Neural progenitor cell (in vitro differentiated cells): ENCODE data around the gene WASHC2A. TPM values are rescaled to one million over a fixed set of nuclear protein-coding genes. Genes with fewer than 3 reads are reported as not detected.
A peak's percentile ranks its signal among the peaks of the same experiment; 100 is the strongest.
"Not testable (repeated sequence)": the region's sequence is repeated elsewhere in the genome, so short reads cannot be mapped to it uniquely, and the experiment has no call there.

Source experiments
- DNase-seq: peaks from one replicate; pipeline ENCODE4 v3.0.0-alpha.2; 2016; ENCODE audit warnings: low spot score
- H2AFZ ChIP-seq: fragments of 200-600 bp; sonication (generic); replicated peaks from 2 replicates; pipeline ENCODE4 v1.6.1; 2016; ENCODE audit warnings: antibody characterized with exemption
- H3F3A ChIP-seq: fragments of 200-600 bp; sonication (generic); 2 replicates; pipeline ENCODE4 v1.6.1; 2016; ENCODE audit warnings: antibody characterized with exemption, low read depth
- H3K27ac ChIP-seq: fragments of 200-600 bp; sonication (generic); 2 replicates; pipeline ENCODE4 v1.5.1; 2016; ENCODE audit warnings: mild to moderate bottlenecking
- H3K27me3 ChIP-seq: fragments of 200-600 bp; sonication (generic); 2 replicates; pipeline ENCODE4 v1.6.1; 2016; ENCODE audit warnings: mild to moderate bottlenecking, moderate library complexity
- H3K36me3 ChIP-seq: fragments of 200-600 bp; sonication (generic); 2 replicates; pipeline ENCODE4 v1.5.1; 2016
- H3K4me1 ChIP-seq: fragments of 200-600 bp; sonication (generic); 2 replicates; pipeline ENCODE4 v1.6.1; 2016; ENCODE audit warnings: mixed run types
- H3K4me2 ChIP-seq: fragments of 200-600 bp; sonication (generic); 2 replicates; pipeline ENCODE4 v1.6.1; 2016
- H3K4me3 ChIP-seq: fragments of 200-600 bp; sonication (generic); 2 replicates; pipeline ENCODE4 v1.5.1; 2016
- H3K79me2 ChIP-seq: fragments of 200-600 bp; sonication (generic); 2 replicates; pipeline ENCODE4 v1.6.1; 2016; ENCODE audit warnings: low read depth
- H3K9ac ChIP-seq: fragments of 200-600 bp; sonication (generic); 2 replicates; pipeline ENCODE4 v1.6.1; 2016
- H3K9me3 ChIP-seq: fragments of 200-600 bp; sonication (generic); 2 replicates; pipeline ENCODE4 v1.5.1; 2016; ENCODE audit warnings: low read depth
- H4K20me1 ChIP-seq: fragments of 200-600 bp; sonication (generic); 2 replicates; pipeline ENCODE4 v1.6.1; 2016; ENCODE audit warnings: low read depth
- H3K27ac Mint-ChIP-seq: 3 replicates; pipeline ENCODE4 v1.8.0; 2021; ENCODE audit warnings: mixed read lengths
- H3K27me3 Mint-ChIP-seq: 2 replicates; pipeline ENCODE4 v1.8.0; 2022; ENCODE audit warnings: low read depth, mild to moderate bottlenecking, inconsistent platforms, moderate library complexity, mixed read lengths; ENCODE audit not compliant: insufficient read depth
- H3K36me3 Mint-ChIP-seq: 3 replicates; pipeline ENCODE4 v1.8.0; 2021; ENCODE audit warnings: mixed read lengths
- H3K4me1 Mint-ChIP-seq: 3 replicates; pipeline ENCODE4 v1.8.0; 2021; ENCODE audit warnings: mixed read lengths
- H3K4me3 Mint-ChIP-seq: 3 replicates; pipeline ENCODE4 v1.8.0; 2021; ENCODE audit warnings: mild to moderate bottlenecking, moderate library complexity, mixed read lengths
- H3K9me3 Mint-ChIP-seq: 3 replicates; pipeline ENCODE4 v1.8.0; 2020; ENCODE audit warnings: mixed read lengths
- EZH2 ChIP-seq: fragments of 200-600 bp; sonication (generic); IDR thresholded peaks from 2 replicates; pipeline ENCODE4 v1.6.1; 2017; ENCODE audit warnings: antibody characterized with exemption, mild to moderate bottlenecking, moderate library complexity
- EZH2phosphoT487 ChIP-seq: fragments of 200-600 bp; sonication (generic); IDR thresholded peaks from 2 replicates; pipeline ENCODE4 v1.6.1; 2017; ENCODE audit warnings: antibody characterized with exemption
- total RNA-seq: library from RNA; depleted of rRNA; stranded (reverse); fragments of >200 nt; gene quantifications from 2 replicates; pipeline ENCODE4 v1.2.3, GENCODE V29; 2015; ENCODE audit warnings: low replicate concordance
- TF ChIP-seq, protein P1 (sequence below): fragments of 200-600 bp; sonication (generic); IDR thresholded peaks from 2 replicates; pipeline ENCODE4 v1.5.1; 2017; ENCODE audit warnings: antibody characterized with exemption, mild to moderate bottlenecking

Gene WASHC2A
- total RNA-seq, 1 donor from 2014 or later, result 17.7 TPM

DNA sequence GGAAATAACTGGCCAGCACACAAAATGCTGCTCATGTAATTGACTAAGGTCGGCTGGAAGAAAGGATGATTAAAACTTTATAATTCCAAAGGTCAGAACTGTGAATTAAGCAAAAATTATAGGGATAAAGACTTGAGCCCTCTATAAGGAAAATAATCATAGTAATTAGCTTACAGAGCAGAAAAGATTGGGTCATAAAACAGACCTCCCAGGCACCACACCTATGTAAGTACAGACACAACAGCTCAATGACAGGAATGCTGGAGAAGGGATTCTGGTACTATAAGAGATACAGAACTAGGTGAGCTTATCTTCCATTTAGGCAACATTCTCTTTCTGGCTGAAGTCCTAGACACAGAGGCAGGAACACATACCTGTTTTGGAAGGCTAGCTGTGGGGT lies 9.0 kb upstream of the WASHC2A start:
- H3K9me3 Mint-ChIP-seq, H3K27me3 Mint-ChIP-seq: not testable (repeated sequence)

DNA sequence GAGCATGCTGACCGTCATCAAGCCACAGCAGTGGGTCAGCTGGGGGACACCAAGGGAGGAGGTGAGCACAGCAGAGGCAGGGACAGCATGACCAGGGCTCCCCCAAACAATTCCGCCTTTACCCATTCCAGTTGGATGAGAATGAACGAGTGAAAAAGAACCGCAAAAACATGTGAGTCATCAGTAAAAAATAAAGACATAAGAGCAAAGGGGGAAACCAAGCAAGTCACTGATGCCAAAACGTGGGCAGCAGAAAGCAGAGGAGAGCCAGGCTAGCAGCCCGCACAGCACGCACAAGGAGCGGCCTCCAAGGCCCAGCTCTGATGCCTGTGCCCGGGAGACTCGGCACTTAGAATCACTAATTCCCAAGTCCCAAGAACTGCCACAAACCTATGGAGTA lies 7.8 kb upstream of the WASHC2A start:
- not testable (repeated sequence) for H3K36me3 ChIP-seq, H4K20me1 ChIP-seq, H3K4me2 ChIP-seq, H2AFZ ChIP-seq, H3K4me3 ChIP-seq, H3K9ac ChIP-seq, H3K9me3 ChIP-seq, H3K4me1 Mint-ChIP-seq, H3K27ac ChIP-seq, H3K9me3 Mint-ChIP-seq, H3K79me2 ChIP-seq, H3K36me3 Mint-ChIP-seq, H3K4me3 Mint-ChIP-seq, DNase-seq, H3K27me3 Mint-ChIP-seq, H3F3A ChIP-seq, H3K27ac Mint-ChIP-seq, H3K4me1 ChIP-seq
- H3K27me3 ChIP-seq, result peaks cover 28% of the 10 kb centered on the region

More for the DNA sequence above, 9.0 kb upstream of the WASHC2A start:
- not testable (repeated sequence) for H3K27ac Mint-ChIP-seq, H3K4me2 ChIP-seq, H3K9me3 ChIP-seq, H3K27ac ChIP-seq, H3K4me3 Mint-ChIP-seq, H3K36me3 ChIP-seq, H3K4me1 ChIP-seq, H3K36me3 Mint-ChIP-seq, H3K9ac ChIP-seq, DNase-seq, H3K4me3 ChIP-seq, H3F3A ChIP-seq, H4K20me1 ChIP-seq, H3K4me1 Mint-ChIP-seq, H3K79me2 ChIP-seq, H2AFZ ChIP-seq
- H3K27me3 ChIP-seq, result peaks cover 21% of the 10 kb centered on the region

DNA sequence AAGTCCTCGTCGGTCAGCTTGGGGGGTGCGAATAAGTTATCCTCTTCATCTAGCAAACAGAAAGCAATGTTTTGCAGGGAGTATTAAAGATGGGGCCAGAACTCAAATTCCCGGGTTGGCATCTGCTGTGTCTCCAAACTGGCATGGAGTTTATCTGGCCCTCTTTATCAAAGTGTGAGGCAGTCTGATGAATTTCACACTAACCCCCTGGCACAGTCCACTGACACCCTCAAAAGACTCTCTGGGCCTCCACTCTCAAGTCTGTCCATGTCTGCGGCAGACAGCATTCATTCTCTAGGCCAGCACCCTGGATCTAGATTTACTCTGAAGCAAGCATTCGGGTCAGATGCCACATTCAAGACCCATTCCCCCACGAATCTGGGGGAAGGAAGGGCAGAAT lies 6.2 kb upstream of the WASHC2A start:
- H3K27me3 Mint-ChIP-seq, H3F3A ChIP-seq, H3K27ac Mint-ChIP-seq, H3K4me1 Mint-ChIP-seq, H3K9ac ChIP-seq, H3K36me3 Mint-ChIP-seq, H3K79me2 ChIP-seq, H3K36me3 ChIP-seq, H2AFZ ChIP-seq, H3K4me2 ChIP-seq, DNase-seq, H3K4me3 ChIP-seq, H4K20me1 ChIP-seq, H3K4me3 Mint-ChIP-seq, H3K4me1 ChIP-seq, H3K9me3 Mint-ChIP-seq, H3K27ac ChIP-seq, H3K9me3 ChIP-seq: not testable (repeated sequence)
- peaks cover 28% of the 10 kb centered on the region for H3K27me3 ChIP-seq

DNA sequence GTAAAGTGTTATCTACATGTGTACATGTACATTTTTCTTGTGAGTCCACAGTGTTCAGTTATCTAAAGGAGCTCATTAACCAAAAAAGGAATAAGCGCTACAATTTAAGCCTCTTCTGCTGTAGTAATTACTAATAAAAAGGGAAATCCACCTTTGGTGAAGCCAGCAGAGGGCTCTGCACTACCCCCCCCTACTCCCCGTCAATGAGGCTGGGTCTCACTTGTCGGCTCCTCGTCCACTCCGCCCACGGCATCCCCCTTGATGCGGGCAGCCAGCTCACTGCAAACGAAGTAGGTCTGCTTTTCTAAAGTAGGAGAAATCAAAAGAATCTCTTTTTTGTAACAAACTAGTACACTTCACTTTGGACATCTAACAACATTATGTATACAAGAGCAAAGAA lies 4.7 kb upstream of the WASHC2A start:
- Histone ChIP-seq H2AFZ (no peak overlapping the region), H3F3A (no peaks in the 10 kb centered on the region), H3K4me3 (no peak overlapping the region), H4K20me1 (no peaks in the 10 kb centered on the region), H3K4me1 (no peaks in the 10 kb centered on the region), H3K4me2 (no peak overlapping the region), H3K27ac (no peak overlapping the region), H3K79me2 (no peaks in the 10 kb centered on the region), H3K36me3 (no peaks in the 10 kb centered on the region), H3K27me3 (peaks cover 22% of the 10 kb centered on the region), H3K9ac (no peak overlapping the region), H3K9me3 (no peaks in the 10 kb centered on the region)
- no peaks in the 10 kb centered on the region for H3K36me3 Mint-ChIP-seq
- H3K4me1 Mint-ChIP-seq, result no peaks in the 10 kb centered on the region
- DNase-seq, result peak; percentile 40
- H3K4me3 Mint-ChIP-seq, result no peak overlapping the region
- no peak overlapping the region for H3K27ac Mint-ChIP-seq
- H3K27me3 Mint-ChIP-seq, result peaks cover 2% of the 10 kb centered on the region
- no peaks in the 10 kb centered on the region for H3K9me3 Mint-ChIP-seq
- TF ChIP-seq EZH2, result no peak
- no peak for TF ChIP-seq EZH2phosphoT487
- TF ChIP-seq, protein P1, sequence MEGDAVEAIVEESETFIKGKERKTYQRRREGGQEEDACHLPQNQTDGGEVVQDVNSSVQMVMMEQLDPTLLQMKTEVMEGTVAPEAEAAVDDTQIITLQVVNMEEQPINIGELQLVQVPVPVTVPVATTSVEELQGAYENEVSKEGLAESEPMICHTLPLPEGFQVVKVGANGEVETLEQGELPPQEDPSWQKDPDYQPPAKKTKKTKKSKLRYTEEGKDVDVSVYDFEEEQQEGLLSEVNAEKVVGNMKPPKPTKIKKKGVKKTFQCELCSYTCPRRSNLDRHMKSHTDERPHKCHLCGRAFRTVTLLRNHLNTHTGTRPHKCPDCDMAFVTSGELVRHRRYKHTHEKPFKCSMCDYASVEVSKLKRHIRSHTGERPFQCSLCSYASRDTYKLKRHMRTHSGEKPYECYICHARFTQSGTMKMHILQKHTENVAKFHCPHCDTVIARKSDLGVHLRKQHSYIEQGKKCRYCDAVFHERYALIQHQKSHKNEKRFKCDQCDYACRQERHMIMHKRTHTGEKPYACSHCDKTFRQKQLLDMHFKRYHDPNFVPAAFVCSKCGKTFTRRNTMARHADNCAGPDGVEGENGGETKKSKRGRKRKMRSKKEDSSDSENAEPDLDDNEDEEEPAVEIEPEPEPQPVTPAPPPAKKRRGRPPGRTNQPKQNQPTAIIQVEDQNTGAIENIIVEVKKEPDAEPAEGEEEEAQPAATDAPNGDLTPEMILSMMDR, result peak; percentile 26

DNA sequence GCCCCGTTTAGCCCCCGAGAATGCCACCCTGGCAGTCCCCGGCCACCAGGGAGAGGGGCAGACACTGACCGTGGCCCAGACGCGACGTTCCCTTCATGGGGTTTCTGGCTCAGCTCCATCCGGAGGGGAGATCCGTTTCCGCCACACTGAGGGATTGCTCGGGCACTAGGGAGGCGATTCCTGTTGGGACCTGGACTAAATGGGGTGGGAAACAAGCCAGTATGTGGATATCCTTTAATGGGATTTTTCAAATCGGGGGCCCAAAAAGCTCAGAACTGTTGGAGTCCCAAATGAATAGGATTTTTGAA lies 552 bp downstream of the WASHC2A start:
- not testable (repeated sequence) for H3K9ac ChIP-seq, H3K27ac ChIP-seq, H3F3A ChIP-seq, H2AFZ ChIP-seq, H3K9me3 Mint-ChIP-seq, H3K36me3 Mint-ChIP-seq, H3K36me3 ChIP-seq, H3K4me1 ChIP-seq, H3K27me3 Mint-ChIP-seq, DNase-seq, H3K27ac Mint-ChIP-seq, H3K79me2 ChIP-seq, H3K9me3 ChIP-seq, H3K4me1 Mint-ChIP-seq, H4K20me1 ChIP-seq
- H3K27me3 ChIP-seq, result peaks cover 11% of the 10 kb centered on the region
- peak overlapping the region; percentile 80 for H3K4me3 Mint-ChIP-seq
- H3K4me2 ChIP-seq, result peak overlapping the region; percentile 90
- peak overlapping the region; percentile 88 for H3K4me3 ChIP-seq

DNA sequence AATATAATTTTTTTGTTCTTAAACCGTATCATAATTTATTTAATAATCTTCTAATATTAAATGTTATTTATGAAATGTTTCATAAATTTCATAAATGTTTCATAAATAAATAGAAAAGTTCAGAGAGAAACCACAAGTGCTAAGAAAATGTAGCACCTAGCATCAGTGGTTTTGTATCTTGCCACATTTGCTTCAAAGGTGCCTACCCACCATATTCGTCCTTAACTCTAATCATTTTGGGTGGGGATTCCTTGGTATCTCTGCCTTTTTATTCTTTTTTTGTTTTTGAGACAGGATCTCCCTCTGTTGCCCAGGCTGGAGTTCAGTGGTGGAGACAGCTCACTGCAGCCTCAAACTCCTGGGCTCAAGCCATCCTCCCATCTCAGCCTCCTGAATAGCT lies 7.4 kb downstream of the WASHC2A start:
- H3K27me3 Mint-ChIP-seq, H3K9me3 ChIP-seq, H3K36me3 Mint-ChIP-seq, DNase-seq, H3K9ac ChIP-seq, H3K79me2 ChIP-seq, H3K9me3 Mint-ChIP-seq, H3K4me3 ChIP-seq, H4K20me1 ChIP-seq, H3K4me1 Mint-ChIP-seq, H3K4me3 Mint-ChIP-seq, H3K27ac ChIP-seq, H3K4me1 ChIP-seq, H3F3A ChIP-seq, H3K36me3 ChIP-seq, H2AFZ ChIP-seq, H3K4me2 ChIP-seq, H3K27ac Mint-ChIP-seq, H3K27me3 ChIP-seq: not testable (repeated sequence)
